Fibroblast of villous mesenchyme (primary cell): Measurements from ENCODE around the gene MSANTD2. TPM values are rescaled to one million over a fixed set of nuclear protein-coding genes. Genes with fewer than 3 reads are reported as not detected.
A peak's percentile ranks its signal among the peaks of the same experiment; 100 is the strongest.

ENCODE experiments used
- DNase-seq: peaks from one replicate; pipeline ENCODE4 v3.0.0-alpha.2; 2010; ENCODE audit warnings: low read depth
- H3K4me3 ChIP-seq: 2 replicates; pipeline ENCODE4 v1.5.1; 2011; ENCODE audit warnings: low read depth, mild to moderate bottlenecking, low read length
- total RNA-seq: library from RNA; depleted of rRNA; stranded (reverse); fragments of >200 nt; gene quantifications from 2 replicates; pipeline ENCODE4 v1.2.3, GENCODE V29; 2012
- TF ChIP-seq, protein P1 (sequence below): IDR thresholded peaks from 2 replicates; pipeline ENCODE4 v1.5.1; 2012; ENCODE audit warnings: low read depth, mild to moderate bottlenecking, low read length; ENCODE audit not compliant: insufficient read depth

Gene MSANTD2
- 11.2 and 13.5 TPM in 2 replicates for total RNA-seq

DNA sequence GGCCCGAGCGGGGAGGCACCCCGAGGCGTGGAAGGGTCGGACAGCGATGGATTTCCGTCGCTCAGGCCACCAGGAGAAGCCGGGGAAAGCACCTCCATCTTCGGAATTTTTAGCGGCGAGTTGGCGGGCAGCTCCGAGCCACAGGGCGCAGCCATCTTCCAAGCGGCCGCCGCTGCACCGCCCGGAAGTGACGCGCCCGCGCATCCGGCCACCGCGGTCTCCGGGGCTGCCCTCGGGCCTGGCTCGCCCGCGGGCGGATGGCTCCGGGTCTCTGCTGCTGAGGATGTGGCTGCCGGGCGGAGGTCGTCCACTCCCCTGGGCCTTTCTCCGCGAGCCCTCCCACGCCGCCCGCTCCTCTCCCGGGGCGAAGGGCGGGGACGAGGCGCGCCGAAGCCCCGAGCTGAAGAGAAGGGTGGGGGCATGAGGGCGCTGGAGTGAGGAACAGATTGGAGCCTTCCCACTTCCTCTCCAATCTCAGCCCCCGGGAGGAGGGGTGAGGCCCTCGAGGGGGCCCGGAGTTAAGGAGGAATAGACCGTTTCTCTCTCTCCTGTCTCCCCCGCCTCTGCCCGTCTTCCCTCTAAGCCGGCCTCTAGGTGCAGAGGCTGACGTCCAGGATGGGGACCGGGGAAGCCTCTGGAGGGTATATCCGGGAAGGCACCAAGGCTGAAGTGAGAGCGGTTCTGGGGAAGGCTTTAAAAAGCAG, at the start of gene MSANTD2:
Gene MSANTD2 (minus strand): TSS at position 181 of the 704 bp plus-strand sequence. CDS start 26 bp downstream, at position 155.
- TF ChIP-seq, protein P1, sequence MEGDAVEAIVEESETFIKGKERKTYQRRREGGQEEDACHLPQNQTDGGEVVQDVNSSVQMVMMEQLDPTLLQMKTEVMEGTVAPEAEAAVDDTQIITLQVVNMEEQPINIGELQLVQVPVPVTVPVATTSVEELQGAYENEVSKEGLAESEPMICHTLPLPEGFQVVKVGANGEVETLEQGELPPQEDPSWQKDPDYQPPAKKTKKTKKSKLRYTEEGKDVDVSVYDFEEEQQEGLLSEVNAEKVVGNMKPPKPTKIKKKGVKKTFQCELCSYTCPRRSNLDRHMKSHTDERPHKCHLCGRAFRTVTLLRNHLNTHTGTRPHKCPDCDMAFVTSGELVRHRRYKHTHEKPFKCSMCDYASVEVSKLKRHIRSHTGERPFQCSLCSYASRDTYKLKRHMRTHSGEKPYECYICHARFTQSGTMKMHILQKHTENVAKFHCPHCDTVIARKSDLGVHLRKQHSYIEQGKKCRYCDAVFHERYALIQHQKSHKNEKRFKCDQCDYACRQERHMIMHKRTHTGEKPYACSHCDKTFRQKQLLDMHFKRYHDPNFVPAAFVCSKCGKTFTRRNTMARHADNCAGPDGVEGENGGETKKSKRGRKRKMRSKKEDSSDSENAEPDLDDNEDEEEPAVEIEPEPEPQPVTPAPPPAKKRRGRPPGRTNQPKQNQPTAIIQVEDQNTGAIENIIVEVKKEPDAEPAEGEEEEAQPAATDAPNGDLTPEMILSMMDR = no peak
- peak within 1 kb of the TSS; percentile 81 for H3K4me3 ChIP-seq
- DNase-seq = peak; percentile 88

DNA sequence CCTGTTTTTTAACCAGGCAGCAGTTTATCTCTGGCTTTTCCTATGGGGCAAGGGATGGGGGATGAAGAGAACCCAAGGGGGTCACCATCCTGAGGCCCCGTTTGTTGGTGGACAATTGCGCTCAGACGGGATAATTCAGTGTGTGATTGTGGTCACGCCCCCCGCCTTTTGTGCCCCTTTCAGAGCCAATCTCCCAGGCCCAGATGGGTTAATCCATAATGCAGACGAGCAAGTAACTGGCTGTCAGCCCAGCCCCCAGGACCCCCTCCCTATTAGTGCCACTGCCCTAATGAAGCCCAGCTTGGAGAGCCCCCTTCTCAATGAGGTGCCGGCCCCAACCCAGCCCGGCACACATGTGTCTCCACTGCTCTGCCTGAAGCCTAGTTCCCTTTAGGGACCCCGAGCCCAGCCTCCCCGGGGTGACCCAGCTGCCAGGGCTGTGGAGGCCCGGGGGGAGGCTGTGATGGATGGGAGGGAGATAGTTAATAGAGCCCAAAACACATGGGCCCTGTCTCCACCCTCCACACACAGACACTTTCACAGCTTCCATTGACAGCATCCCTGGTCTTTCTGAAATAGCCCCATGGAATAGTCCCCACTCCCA, 46.0 kb upstream of the MSANTD2 start:
- DNase-seq = no peak
- no peak overlapping the region for H3K4me3 ChIP-seq
- TF ChIP-seq, protein P1 = no peak

DNA sequence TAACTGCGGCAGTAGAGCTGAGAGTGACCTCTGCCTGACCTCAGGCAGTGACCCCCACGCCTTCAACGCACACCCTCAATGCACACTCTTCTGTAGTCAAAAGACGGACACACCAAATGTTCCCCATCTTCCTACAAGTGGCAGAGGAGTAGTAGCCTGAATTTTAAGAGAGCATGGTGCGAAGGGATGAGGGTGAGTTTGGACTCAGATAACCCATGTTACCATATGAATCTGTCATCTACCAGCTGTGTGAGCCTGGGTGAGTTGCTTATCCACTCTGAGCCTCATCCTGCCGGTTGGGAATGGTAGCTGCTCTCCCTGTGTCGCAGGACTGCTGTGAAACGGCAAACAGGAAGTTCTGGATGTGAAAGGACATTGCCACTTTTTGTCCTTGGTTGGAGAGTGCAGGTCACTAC, 44.5 kb upstream of the MSANTD2 start:
- H3K4me3 ChIP-seq = no peak overlapping the region
- TF ChIP-seq, protein P1 = no peak
- DNase-seq = no peak

DNA sequence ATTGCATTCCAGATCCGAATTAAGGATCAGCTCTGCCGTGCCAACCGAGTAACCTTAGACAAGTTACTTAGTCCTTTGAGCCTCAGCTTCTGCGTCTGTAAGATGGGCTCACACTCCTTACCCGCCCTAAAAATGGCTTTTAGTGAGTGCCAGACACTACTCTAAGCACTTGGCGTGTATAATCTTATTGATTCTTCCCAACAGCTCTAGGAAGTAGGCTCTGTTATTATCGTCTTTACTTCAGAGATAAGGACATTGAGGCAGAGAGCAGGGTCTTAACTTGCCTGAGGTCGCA, 43.4 kb upstream of the MSANTD2 start:
- no peak for DNase-seq
- TF ChIP-seq, protein P1 = no peak
- H3K4me3 ChIP-seq = no peak overlapping the region

DNA sequence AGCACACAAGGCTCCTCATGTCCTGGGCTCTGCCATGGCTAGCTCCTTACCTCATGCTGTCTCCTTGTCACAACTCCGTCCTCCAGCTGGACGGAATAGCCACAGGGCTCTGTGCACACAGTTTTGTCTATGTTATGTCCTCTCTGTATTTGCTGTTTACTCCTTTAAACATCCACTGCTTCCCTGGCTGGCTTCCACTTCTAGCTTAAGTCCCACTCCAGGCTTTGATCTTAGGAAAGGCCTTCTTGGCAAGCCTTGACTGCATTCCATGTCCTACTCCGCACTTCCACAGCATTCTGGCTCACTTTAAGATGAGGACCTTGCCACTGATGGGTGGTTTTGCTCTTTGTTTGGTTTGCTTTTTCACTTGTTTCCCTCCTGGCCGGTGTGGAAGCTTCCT, 42.1 kb upstream of the MSANTD2 start:
- TF ChIP-seq, protein P1 = no peak
- DNase-seq = no peak
- no peak overlapping the region for H3K4me3 ChIP-seq

DNA sequence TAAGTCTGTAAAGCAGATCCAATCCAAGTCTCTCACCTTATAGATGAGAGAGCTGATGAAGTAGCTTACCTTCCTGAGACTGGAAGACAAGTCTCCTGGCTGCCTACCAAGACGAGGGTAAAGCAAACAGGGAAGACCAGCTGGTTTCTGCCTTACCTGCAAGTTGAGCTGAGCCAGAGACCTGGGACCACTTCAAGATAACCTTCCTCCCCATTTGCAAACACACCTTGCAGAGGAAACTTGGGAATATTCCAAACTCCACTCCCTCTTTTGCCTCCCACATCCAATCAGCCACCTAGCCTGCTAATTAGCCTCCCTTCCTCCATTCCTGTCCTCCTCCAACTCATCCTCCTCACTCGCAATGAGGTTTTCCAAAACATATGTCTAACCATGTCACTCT, 41.6 kb upstream of the MSANTD2 start:
- DNase-seq = no peak
- no peak overlapping the region for H3K4me3 ChIP-seq
- TF ChIP-seq, protein P1 = no peak
